ENCODE measurements around the gene TCHH. TPM values are rescaled to one million over a fixed set of nuclear protein-coding genes. Genes with fewer than 3 reads are reported as not detected.

TCHH gene
- total RNA-seq: under 1 TPM in 3 of 4 donors, not detected in 1; under 0.01 to 0.50 (median 0.11) TPM

- Histone ChIP-seq H3K4me3 (no peak within 1 kb of the TSS), H3K4me1 (peaks cover 25 to 27% (median 26%) of the 10 kb centered on the region in 4 donors), H3K36me3 (no peaks in the 10 kb centered on the region), H3K27ac (replicated peaks in 1 of 4) (no peak within 1 kb of the TSS), H3K27me3 (peaks cover 0 to 70% (median 37%) of the 10 kb centered on the region in 4 donors), H3K9me3 (no peaks in the 10 kb centered on the region)
- intact Hi-C loops (cut with DNase I): no loop called here
- no peak for DNase-seq (ENCODE audit: extremely low spot score)
- 65% methylated on average over 4 of the region's 4 CpGs for WGBS
- no peak for TF ChIP-seq EP300 (IDR thresholded peaks at IDR 0.05)
- TF ChIP-seq, protein P1, sequence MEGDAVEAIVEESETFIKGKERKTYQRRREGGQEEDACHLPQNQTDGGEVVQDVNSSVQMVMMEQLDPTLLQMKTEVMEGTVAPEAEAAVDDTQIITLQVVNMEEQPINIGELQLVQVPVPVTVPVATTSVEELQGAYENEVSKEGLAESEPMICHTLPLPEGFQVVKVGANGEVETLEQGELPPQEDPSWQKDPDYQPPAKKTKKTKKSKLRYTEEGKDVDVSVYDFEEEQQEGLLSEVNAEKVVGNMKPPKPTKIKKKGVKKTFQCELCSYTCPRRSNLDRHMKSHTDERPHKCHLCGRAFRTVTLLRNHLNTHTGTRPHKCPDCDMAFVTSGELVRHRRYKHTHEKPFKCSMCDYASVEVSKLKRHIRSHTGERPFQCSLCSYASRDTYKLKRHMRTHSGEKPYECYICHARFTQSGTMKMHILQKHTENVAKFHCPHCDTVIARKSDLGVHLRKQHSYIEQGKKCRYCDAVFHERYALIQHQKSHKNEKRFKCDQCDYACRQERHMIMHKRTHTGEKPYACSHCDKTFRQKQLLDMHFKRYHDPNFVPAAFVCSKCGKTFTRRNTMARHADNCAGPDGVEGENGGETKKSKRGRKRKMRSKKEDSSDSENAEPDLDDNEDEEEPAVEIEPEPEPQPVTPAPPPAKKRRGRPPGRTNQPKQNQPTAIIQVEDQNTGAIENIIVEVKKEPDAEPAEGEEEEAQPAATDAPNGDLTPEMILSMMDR (IDR thresholded peaks at IDR 0.05): no peak
- no peak for TF ChIP-seq POLR2AphosphoS5 (IDR thresholded peaks at IDR 0.05)
- TF ChIP-seq POLR2A (IDR thresholded peaks at IDR 0.05; ENCODE audit: low read depth): no peak
Measured at GRCh38 chr1:152115344-152115743, at the start of gene TCHH. Gene TCHH (minus strand): TSS chr1:152115444. CDS start chr1:152114080, 1,364 bp downstream.

DNA sequence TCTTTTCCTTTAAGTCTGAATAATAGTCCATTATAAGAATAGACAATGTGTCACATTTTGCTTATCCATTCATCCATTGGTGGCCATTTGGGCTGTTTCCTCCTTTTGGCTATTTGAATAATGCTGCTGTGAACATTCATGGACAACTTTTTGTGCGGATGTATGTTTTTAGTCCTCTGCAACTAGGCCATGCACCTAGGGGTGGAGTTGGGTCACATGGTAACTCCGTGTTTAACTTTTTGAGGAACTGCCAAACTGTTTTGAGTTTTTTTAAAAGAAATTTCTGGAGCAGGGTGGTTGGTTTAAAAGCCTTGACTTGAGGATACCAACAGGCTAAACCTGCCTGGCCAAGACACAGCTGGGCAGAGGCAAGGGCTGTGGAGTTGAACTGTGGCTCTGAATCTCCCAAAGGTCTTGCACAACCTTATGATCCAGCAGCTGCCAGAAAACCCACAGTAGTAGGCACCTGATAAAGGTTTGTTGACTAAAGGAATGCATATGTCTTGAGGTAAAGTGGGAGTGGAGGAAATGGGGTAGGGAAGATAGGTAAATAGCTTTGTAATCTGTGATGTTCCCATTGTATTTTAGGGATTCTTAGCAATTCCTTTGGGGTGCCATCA lies 49.4 kb upstream of the TCHH start:
- TF ChIP-seq, protein P1 (IDR thresholded peaks at IDR 0.05): no peak
- TF ChIP-seq POLR2A (IDR thresholded peaks at IDR 0.05; ENCODE audit: low read depth) (no peak), POLR2AphosphoS5 (IDR thresholded peaks at IDR 0.05) (no peak)
- H3K27me3 ChIP-seq: no peaks in the 10 kb centered on the region
- WGBS: 69% methylated on average over 2 of the region's 2 CpGs
- intact Hi-C loops (cut with DNase I): no loop called here
- no peak for DNase-seq (ENCODE audit: extremely low spot score)
- H3K27ac ChIP-seq (replicated peaks in 1 of 4): no peak overlapping the region
- no peaks in the 10 kb centered on the region for H3K9me3 ChIP-seq
- H3K4me3 ChIP-seq: no peak overlapping the region
- no peaks in the 10 kb centered on the region for H3K36me3 ChIP-seq
- H3K4me1 ChIP-seq: peaks cover 11 to 28% (median 21%) of the 10 kb centered on the region in 4 donors

DNA sequence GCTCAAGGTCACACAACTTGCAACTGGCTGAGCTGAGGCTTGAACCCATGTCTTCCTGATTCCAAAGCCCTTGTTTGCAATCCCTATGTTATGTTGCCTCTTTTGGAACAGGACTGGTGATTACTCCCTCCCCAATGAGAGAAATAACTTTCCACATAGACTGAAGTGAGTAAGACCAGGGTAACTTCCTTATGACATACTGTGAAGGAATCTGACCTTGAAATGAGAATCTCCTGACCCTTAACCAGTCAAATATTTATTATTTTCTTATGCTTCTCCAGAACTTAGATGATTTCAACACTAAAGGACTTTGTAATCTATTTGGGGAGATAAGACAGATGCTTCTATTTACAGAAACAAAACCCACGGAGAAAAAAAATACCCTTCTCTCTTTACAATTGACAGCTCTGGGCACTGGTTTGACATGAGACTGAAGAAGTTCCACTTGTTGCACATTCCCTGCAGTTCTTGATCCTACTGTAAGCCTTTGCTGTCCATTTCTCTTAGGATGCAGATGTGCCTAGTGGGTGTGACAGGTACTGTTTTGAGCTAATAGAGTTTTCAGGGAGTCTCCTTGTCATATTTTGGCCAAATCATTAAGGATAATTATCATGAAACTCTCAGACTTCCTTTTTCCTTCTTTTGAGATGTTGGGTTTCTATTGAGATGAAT lies 47.7 kb upstream of the TCHH start:
- H3K36me3 ChIP-seq: no peaks in the 10 kb centered on the region
- H3K27me3 ChIP-seq: no peaks in the 10 kb centered on the region
- no peak overlapping the region for H3K4me3 ChIP-seq
- H3K4me1 ChIP-seq: peaks cover 3 to 11% (median 8%) of the 10 kb centered on the region in 4 donors
- DNase-seq (ENCODE audit: extremely low spot score): no peak
- no peak overlapping the region for H3K27ac ChIP-seq (replicated peaks in 1 of 4)
- intact Hi-C loops (cut with DNase I): no loop called here
- no peaks in the 10 kb centered on the region for H3K9me3 ChIP-seq
- TF ChIP-seq, protein P1 (IDR thresholded peaks at IDR 0.05): no peak
- TF ChIP-seq EP300 (IDR thresholded peaks at IDR 0.05): no peak
- TF ChIP-seq POLR2A (IDR thresholded peaks at IDR 0.05; ENCODE audit: low read depth): no peak
- TF ChIP-seq POLR2AphosphoS5 (IDR thresholded peaks at IDR 0.05): no peak
- 27% methylated on average over 1 of the region's 1 CpG for WGBS

DNA sequence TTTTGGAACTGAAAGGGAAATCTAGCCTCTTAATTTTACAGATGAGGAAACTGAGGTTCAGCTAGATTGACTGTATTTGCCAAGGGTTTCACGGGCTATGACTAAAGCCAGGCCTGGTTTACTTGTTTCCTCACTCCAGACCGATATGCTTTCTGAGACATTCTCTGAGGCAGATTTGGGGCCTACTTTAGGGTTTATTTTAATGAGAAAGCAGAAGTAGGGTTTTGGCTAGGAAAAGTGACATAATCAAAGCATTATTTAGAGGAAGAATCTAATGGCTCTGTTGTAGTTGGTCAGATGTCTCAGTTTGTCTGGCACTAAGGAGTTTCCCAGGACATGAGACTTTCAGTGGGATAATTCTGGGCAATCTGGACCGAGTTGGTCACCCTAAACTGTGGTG lies 45.3 kb upstream of the TCHH start:
- DNase-seq (ENCODE audit: extremely low spot score): no peak
- H3K36me3 ChIP-seq: no peaks in the 10 kb centered on the region
- TF ChIP-seq POLR2A (IDR thresholded peaks at IDR 0.05; ENCODE audit: low read depth): no peak
- no peak for TF ChIP-seq EP300 (IDR thresholded peaks at IDR 0.05)
- no peak for TF ChIP-seq POLR2AphosphoS5 (IDR thresholded peaks at IDR 0.05)
- TF ChIP-seq, protein P1 (IDR thresholded peaks at IDR 0.05): no peak
- intact Hi-C loops (cut with DNase I): no loop called here
- H3K4me1 ChIP-seq: peaks cover 0 to 6% (median 0%) of the 10 kb centered on the region in 4 donors
- no peak overlapping the region for H3K4me3 ChIP-seq
- no peaks in the 10 kb centered on the region for H3K9me3 ChIP-seq
- WGBS: 69% methylated on average over 3 of the region's 3 CpGs
- no peaks in the 10 kb centered on the region for H3K27me3 ChIP-seq
- H3K27ac ChIP-seq (replicated peaks in 1 of 4): no peak overlapping the region
